K562 (cell line): ENCODE data around the gene FBXL12. TPM values are rescaled to one million over a fixed set of nuclear protein-coding genes. Genes with fewer than 3 reads are reported as not detected.

Experiments used
- ADNP ChIP-seq: fragments of 200-800 bp; sonication (Bioruptor generic); IDR thresholded peaks from 2 replicates; pipeline ENCODE4 v1.6.1; 2016; ENCODE audit warnings: missing genetic modification characterization, missing compliant biosample characterization
- FIP1L1 ChIP-seq: fragments of 200-400 bp; formaldehyde crosslinking; IDR thresholded peaks from 2 replicates; pipeline ENCODE4 v1.6.1; 2018; ENCODE audit warnings: mild to moderate bottlenecking, low read depth, low read length; ENCODE audit not compliant: poor library complexity, severe bottlenecking
- HDAC2 ChIP-seq: fragments of 450-650 bp; IDR thresholded peaks from 2 replicates; pipeline ENCODE4 v1.6.1; 2016; ENCODE audit warnings: mild to moderate bottlenecking
- HNRNPH1 ChIP-seq: fragments of 200-400 bp; formaldehyde crosslinking; optimal IDR thresholded peaks from 2 replicates; pipeline ENCODE3; 2017; ENCODE audit warnings: low read depth, mild to moderate bottlenecking, low read length, moderate library complexity
- MAFK ChIP-seq: IDR thresholded peaks from 2 replicates; pipeline ENCODE4 v1.6.1; 2011; ENCODE audit warnings: low read length, improper control_type of control experiment
- NELFE ChIP-seq: IDR thresholded peaks from 2 replicates; pipeline ENCODE4 v1.6.1; 2011; ENCODE audit warnings: mild to moderate bottlenecking; ENCODE audit not compliant: insufficient read depth, insufficient read length
- RAD51 ChIP-seq: fragments of 450-650 bp; IDR thresholded peaks from 2 replicates; pipeline ENCODE4 v1.7.1; 2016; ENCODE audit warnings: low read depth, mild to moderate bottlenecking, borderline replicate concordance
- SAP30 ChIP-seq: fragments of 200-600 bp; sonication (generic); IDR thresholded peaks from 2 replicates; pipeline ENCODE4 v1.6.1; 2012; ENCODE audit warnings: borderline replicate concordance, low read depth, mild to moderate bottlenecking, moderate library complexity, low read length, control low read depth, inconsistent platforms; ENCODE audit not compliant: insufficient read depth, poor library complexity, severe bottlenecking
- ZEB2 ChIP-seq: fragments of 450-650 bp; IDR thresholded peaks from 2 replicates; pipeline ENCODE4 v1.6.1; 2016
- ZNF124 ChIP-seq: sonication (generic); formaldehyde crosslinking; IDR thresholded peaks from 2 replicates; pipeline ENCODE4 v1.8.1; 2022; ENCODE audit warnings: missing genetic modification reagents
- ZNF175 ChIP-seq: fragments of 200-800 bp; sonication (Bioruptor generic); IDR thresholded peaks from 2 replicates; pipeline ENCODE4 v1.6.1; 2016; ENCODE audit warnings: low read depth, mild to moderate bottlenecking, missing genetic modification characterization, missing compliant biosample characterization
- ZNF212 ChIP-seq: fragments of 450-650 bp; formaldehyde crosslinking; IDR thresholded peaks from 2 replicates; pipeline ENCODE4 v1.4.0; 2020; ENCODE audit warnings: mild to moderate bottlenecking
- ZNF282 ChIP-seq: sonication (generic); formaldehyde crosslinking; IDR thresholded peaks from 2 replicates; pipeline ENCODE4 v1.8.1; 2023; ENCODE audit warnings: missing genetic modification reagents
- ZNF384 ChIP-seq: IDR thresholded peaks from 2 replicates; pipeline ENCODE4 v1.6.1; 2012; ENCODE audit warnings: low read depth, low read length, improper control_type of control experiment
- ZNF75A ChIP-seq: fragments of 450-650 bp; formaldehyde crosslinking; IDR thresholded peaks from 2 replicates; pipeline ENCODE4 v1.4.0; 2020; ENCODE audit warnings: mild to moderate bottlenecking
- ZNF785 ChIP-seq: fragments of 250-450 bp; sonication (Bioruptor Pico); IDR thresholded peaks from 2 replicates; pipeline ENCODE4 v1.4.0; 2020; ENCODE audit warnings: mild to moderate bottlenecking
- polyA plus RNA-seq, 8 experiments: library from polyadenylated mRNA; depleted of rRNA in 4 of 8; stranded (reverse) in 5 of 8; unstranded in 3 of 8; fragments of >200 nt; fragmentation: Nextera tagmentation in 2 of 8; fragmentation: Illumina TruSeq in 1 of 8; extraction: Ambion mirVana in 2 of 8; extraction: Trizol in 1 of 8; gene quantifications; 2 replicates each; pipeline versions ENCODE4 v1.2.1 to v1.2.3, GENCODE V29; 2011 to 2014; ENCODE audit warnings: inconsistent platforms in 1 of 8, missing spikeins in 1 of 8
- total RNA-seq, 7 experiments: library from RNA; depleted of rRNA in 6 of 7; stranded (reverse); fragments of >200 nt in 6 of 7; fragmentation: Illumina TruSeq in 2 of 7; extraction: Trizol in 2 of 7; gene quantifications; 2 replicates each; pipeline versions ENCODE4 v1.2.1 to v1.2.3, GENCODE V29; 2011 to 2021; ENCODE audit warnings: low replicate concordance in 1 of 7
- TF ChIP-seq, protein P1 (sequence below): fragments of 450-650 bp; IDR thresholded peaks from 2 replicates; pipeline ENCODE4 v1.6.1; 2016; ENCODE audit warnings: low read depth
- TF ChIP-seq, protein P2 (sequence below): fragments of 450-650 bp; IDR thresholded peaks from 2 replicates; pipeline ENCODE4 v1.6.1; 2018; ENCODE audit not compliant: partially characterized antibody

The FBXL12 gene
- total and polyA plus RNA-seq, 9 of the 15 experiments (the other 6 are each of a cell fraction or from before 2014, with no cell fraction given): 2.7 to 40.5 (median 26.5) TPM

DNA sequence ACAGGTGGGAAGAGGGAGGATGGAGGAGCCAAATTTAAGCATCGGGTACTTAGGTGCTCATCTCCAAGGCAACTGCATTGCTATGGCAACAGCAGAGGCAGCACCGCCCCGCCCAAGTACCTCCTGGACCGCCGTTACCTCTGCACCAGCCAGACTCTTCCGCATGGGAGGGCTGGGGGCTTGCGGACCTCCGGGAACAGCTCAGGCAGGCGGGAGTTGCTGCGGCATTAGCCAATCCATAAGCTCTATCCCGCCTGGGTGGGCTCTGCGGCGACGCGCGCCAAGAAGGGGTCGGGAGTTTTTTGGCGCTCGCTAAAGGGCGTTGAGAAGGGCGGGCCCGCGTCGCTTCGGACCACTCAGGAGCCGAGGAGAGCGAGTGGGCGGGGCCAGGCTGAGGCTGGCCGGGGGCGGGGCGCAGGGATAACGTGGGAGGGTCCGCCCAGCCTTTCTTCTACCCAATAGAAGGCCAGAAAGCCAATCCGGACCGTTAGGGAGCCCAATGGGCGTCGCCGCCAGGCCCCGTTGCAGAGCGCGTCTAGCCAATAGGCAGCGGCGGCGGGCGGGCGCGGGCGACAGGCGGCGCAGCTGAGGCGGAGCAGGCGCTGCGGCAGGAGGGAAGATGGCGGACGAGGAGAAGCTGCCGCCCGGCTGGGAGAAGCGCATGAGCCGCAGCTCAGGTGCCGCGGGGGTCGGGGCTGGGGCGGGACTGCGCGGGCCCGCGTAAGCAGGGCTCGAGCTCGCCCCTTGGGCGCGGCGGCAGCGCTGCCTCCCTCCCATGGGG, 16.0 kb upstream of the FBXL12 start, which contains the start of gene PIN1 (continued):
- TF ChIP-seq SAP30: no peak
- TF ChIP-seq ZEB2: peak; percentile 92
- peak; percentile 98 for TF ChIP-seq HDAC2
- TF ChIP-seq ADNP (tag): no peak
- TF ChIP-seq, protein P1, sequence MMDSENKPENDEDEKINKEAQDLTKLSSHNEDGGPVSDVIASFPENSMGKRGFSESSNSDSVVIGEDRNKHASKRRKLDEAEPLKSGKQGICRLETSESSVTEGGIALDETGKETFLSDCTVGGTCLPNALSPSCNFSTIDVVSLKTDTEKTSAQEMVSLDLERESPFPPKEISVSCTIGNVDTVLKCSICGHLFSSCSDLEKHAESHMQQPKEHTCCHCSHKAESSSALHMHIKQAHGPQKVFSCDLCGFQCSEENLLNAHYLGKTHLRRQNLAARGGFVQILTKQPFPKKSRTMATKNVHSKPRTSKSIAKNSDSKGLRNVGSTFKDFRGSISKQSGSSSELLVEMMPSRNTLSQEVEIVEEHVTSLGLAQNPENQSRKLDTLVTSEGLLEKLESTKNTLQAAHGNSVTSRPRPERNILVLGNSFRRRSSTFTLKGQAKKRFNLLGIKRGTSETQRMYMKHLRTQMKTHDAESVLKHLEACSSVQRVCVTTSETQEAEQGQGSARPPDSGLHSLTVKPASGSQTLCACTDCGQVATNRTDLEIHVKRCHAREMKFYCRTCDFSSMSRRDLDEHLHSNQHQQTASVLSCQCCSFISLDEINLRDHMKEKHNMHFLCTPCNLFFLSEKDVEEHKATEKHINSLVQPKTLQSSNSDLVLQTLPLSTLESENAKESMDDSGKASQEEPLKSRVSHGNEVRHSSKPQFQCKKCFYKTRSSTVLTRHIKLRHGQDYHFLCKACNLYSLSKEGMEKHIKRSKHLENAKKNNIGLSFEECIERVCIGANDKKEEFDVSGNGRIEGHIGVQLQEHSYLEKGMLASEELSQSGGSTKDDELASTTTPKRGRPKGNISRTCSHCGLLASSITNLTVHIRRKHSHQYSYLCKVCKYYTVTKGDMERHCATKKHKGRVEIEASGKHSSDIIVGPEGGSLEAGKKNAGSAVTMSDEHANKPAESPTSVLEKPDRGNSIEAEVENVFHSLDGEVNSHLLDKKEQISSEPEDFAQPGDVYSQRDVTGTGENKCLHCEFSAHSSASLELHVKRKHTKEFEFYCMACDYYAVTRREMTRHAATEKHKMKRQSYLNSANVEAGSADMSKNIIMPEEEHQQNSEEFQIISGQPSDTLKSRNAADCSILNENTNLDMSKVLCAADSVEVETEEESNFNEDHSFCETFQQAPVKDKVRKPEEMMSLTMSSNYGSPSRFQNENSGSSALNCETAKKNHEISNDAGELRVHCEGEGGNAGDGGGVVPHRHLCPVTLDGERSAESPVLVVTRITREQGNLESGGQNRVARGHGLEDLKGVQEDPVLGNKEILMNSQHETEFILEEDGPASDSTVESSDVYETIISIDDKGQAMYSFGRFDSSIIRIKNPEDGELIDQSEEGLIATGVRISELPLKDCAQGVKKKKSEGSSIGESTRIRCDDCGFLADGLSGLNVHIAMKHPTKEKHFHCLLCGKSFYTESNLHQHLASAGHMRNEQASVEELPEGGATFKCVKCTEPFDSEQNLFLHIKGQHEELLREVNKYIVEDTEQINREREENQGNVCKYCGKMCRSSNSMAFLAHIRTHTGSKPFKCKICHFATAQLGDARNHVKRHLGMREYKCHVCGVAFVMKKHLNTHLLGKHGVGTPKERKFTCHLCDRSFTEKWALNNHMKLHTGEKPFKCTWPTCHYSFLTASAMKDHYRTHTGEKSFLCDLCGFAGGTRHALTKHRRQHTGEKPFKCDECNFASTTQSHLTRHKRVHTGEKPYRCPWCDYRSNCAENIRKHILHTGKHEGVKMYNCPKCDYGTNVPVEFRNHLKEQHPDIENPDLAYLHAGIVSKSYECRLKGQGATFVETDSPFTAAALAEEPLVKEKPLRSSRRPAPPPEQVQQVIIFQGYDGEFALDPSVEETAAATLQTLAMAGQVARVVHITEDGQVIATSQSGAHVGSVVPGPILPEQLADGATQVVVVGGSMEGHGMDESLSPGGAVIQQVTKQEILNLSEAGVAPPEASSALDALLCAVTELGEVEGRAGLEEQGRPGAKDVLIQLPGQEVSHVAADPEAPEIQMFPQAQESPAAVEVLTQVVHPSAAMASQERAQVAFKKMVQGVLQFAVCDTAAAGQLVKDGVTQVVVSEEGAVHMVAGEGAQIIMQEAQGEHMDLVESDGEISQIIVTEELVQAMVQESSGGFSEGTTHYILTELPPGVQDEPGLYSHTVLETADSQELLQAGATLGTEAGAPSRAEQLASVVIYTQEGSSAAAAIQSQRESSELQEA: no peak
- TF ChIP-seq ZNF384: no peak
- no peak for TF ChIP-seq ZNF75A (CRISPR knock-in tag)
- no peak for TF ChIP-seq ZNF124 (CRISPR knock-in tag)
- TF ChIP-seq RAD51: no peak
- peak; percentile 53 for TF ChIP-seq FIP1L1
- no peak for TF ChIP-seq MAFK
- no peak for TF ChIP-seq NELFE
- no peak for TF ChIP-seq HNRNPH1
- TF ChIP-seq ZNF212 (CRISPR knock-in tag): no peak
- TF ChIP-seq ZNF282: no peak
- no peak for TF ChIP-seq ZNF175 (CRISPR knock-in tag)
- no peak for TF ChIP-seq ZNF785 (CRISPR knock-in tag)
- TF ChIP-seq, protein P2, sequence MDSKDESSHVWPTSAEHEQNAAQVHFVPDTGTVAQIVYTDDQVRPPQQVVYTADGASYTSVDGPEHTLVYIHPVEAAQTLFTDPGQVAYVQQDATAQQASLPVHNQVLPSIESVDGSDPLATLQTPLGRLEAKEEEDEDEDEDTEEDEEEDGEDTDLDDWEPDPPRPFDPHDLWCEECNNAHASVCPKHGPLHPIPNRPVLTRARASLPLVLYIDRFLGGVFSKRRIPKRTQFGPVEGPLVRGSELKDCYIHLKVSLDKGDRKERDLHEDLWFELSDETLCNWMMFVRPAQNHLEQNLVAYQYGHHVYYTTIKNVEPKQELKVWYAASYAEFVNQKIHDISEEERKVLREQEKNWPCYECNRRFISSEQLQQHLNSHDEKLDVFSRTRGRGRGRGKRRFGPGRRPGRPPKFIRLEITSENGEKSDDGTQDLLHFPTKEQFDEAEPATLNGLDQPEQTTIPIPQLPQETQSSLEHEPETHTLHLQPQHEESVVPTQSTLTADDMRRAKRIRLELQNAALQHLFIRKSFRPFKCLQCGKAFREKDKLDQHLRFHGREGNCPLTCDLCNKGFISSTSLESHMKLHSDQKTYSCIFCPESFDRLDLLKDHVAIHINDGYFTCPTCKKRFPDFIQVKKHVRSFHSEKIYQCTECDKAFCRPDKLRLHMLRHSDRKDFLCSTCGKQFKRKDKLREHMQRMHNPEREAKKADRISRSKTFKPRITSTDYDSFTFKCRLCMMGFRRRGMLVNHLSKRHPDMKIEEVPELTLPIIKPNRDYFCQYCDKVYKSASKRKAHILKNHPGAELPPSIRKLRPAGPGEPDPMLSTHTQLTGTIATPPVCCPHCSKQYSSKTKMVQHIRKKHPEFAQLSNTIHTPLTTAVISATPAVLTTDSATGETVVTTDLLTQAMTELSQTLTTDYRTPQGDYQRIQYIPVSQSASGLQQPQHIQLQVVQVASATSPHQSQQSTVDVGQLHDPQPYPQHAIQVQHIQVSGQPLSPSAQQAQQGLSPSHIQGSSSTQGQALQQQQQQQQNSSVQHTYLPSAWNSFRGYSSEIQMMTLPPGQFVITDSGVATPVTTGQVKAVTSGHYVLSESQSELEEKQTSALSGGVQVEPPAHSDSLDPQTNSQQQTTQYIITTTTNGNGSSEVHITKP: no peak
